ENCODE measurements around the gene ERO1A.

ERO1A gene

DNA sequence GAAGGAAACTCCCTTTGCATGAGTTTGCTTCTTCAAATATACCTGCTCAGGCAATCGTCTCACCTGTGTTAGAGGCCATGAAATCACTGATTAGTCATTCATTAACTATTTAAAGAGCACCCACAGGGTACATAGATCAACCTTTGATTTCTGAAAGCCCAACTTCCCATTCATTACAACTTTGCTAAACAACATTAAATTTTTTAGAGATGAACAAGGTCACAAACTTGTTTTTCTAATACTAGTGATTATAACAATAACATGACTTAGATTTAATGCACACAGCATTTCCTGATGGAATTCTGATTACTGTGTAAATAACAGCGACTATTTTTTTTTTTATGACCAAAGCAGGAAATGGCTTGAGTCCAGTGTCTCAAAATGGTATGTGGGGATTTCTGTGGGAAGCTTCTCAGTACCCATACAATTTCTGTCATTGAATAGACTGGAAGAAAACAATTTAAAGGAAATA is 5.4 kb upstream of the ERO1A start:
- in situ Hi-C loops (cut with MboI; ENCODE audit: low sequenced_read_pairs), result no loop called here

DNA sequence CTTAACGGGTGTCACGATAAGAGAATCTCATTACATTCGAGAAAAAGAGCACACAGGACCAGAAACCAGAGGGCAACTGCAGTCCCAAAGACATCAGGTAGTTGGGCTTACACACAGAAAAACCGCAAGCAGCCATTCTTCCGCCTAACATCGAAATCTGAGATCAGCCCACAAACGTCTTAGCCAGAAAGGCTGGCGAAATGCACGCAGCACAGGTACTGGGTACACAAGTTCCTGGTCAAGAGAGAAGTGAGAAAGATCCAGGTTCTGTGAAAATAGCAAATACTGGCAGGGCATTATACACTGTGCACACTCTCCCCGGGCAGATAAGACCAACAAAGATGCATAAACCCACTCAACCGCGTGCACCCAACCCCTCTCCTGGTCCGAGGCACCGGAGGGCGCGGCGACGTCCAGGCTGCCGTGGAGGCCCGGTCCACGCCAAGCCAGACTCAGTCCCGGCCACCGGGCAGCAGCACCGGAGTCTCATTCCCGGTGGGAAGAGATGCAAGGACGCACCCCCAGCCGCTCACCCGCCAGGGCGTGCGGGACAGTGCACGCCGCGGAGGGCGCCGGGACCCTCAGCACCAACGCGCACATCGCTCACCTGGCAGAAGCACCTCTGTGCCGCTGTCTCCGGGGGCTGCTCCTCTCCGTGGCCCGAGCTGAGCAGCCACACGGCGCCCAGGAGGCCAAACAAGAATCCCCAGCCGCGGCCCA is 437 bp downstream of the ERO1A start:
- in situ Hi-C loops (cut with MboI; ENCODE audit: low sequenced_read_pairs), result no loop called here

- in situ Hi-C loops (cut with MboI; ENCODE audit: low sequenced_read_pairs), result no loop called here
Observed at GRCh38 chr14:52693532-52693931, 1.8 kb downstream of the ERO1A start.

DNA sequence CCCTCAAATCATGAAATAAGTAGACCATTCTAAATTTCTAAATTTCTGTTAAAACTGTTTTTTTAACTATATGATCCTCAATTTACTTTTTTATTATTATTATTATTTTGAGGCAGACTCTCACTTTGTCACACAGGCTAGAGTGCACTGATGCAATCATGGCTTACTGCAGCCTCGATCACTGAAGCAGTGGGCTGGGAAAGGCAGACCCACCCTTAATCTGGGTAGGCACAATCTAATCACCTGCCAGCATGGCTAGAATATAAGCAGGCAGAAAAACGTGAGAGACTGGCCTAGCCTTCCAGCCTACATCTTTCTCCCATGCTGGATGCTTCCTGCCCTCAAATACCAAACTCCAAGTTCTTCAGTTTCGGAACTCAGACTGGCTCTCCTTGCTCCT is 2.3 kb downstream of the ERO1A start:
- in situ Hi-C loops (cut with MboI; ENCODE audit: low sequenced_read_pairs), result no loop called here

- in situ Hi-C loops (cut with MboI; ENCODE audit: low sequenced_read_pairs), result no loop called here
Observed at GRCh38 chr14:52692248-52692962, 3.0 kb downstream of the ERO1A start.

DNA sequence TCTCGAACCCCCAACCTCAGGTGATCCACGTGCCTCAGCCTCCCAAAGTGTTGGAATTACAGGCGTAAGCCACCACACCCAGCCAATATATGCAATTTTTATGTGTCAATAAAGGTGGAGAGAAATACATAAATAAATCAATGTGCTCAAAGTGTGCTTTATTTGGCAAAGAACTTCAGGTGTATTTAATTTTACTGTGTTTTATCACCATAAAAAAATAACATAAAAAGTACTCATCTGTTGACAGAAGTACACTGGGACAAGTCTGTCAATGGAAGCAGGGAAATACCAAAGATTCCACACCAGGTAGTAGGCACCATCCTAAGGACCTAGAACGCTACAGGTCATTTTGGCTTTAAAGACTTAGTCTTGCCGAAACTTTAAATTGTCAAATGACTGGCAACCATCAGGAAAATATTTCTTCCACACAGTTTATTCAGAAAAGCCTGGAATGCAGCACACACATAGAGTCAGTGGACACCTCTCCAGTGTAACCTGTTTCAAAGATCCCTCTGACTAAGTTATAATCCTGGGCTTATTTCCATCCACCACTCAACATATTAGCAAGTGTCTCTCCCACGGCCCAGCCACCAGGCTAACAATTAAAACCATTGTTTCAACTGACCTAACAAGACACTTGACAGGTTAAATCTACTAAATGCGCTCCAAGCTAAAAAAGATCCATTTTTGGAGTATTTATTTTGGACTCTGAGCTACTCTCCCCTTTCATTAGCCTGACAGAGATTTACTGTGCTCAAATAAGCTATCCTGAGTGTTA is 4.2 kb downstream of the ERO1A start:
- in situ Hi-C loops (cut with MboI; ENCODE audit: low sequenced_read_pairs), result no loop called here

DNA sequence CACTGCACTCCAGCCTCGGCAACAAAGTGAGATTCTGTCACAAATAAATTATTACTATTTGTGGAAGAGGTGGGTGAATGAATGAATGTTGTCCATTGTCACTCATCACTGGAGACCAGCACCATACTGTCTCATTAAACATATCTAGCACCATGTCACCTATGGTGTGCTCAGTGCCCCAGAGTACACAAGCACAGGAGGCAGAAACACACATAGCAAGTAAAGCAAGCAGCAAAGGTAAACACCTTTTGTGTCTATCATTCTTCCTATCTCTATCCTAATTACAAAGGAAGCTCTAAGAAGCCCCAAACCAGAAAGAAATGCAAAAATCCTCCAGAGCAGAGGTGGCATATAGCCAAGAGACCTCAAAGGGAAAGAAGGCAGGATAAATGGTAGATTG is 9.2 kb downstream of the ERO1A start:
- in situ Hi-C loops (cut with MboI; ENCODE audit: low sequenced_read_pairs), result no loop called here

DNA sequence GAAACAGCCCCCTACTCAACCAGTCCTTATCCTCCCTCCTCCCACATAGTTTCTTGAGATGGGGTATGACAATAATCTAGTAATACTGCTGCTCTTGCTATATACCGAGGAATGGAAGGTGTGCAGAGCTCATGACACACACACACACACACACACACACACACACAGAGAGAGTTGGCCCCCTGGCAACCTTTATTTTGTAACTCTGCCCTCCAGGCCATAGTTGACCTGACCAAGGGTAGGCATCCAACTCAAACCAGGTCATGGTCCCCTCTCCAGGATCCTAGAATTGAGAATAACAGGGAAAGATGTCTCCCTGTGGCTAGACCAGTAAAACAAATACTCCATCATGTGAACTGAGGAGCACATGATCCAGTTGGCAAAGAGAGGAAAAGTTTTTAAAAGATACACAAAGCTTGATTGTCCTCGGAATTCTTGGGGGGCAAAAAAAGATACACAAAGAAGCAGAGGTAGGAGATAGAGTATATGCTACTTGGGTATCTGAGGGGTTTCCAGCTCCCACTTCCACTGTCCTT is 11.3 kb downstream of the ERO1A start:
- in situ Hi-C loops (cut with MboI; ENCODE audit: low sequenced_read_pairs), result no loop called here

GRCh38 chr14:52678591-52678990 is 16.8 kb downstream of the ERO1A start:
- in situ Hi-C loops (cut with MboI; ENCODE audit: low sequenced_read_pairs), result no loop called here

DNA sequence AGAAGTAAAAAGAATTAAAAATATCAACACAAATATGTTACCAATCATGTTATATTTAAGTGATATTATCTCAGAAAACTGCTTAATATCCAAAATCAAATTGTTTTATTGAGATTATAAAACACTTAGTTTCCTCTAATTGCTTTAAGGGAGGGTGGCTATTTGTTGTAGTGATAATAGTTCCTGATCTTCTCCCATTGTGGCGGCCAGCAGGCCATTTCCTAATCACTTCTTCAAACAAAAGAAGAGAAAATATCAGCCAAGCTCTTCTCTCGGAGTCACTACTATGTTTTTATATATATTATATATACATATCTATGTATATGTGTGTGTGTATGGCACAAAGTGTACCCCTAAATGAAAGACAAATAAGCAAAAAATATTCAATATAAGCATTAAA is 31.5 kb downstream of the ERO1A start:
- in situ Hi-C loops (cut with MboI; ENCODE audit: low sequenced_read_pairs), result no loop called here

- in situ Hi-C loops (cut with MboI; ENCODE audit: low sequenced_read_pairs), result no loop called here
Observed at GRCh38 chr14:52661314-52661713, 34.0 kb downstream of the ERO1A start.

- in situ Hi-C loops (cut with MboI; ENCODE audit: low sequenced_read_pairs), result no loop called here
Observed at GRCh38 chr14:52660832-52661231, 34.5 kb downstream of the ERO1A start.

DNA sequence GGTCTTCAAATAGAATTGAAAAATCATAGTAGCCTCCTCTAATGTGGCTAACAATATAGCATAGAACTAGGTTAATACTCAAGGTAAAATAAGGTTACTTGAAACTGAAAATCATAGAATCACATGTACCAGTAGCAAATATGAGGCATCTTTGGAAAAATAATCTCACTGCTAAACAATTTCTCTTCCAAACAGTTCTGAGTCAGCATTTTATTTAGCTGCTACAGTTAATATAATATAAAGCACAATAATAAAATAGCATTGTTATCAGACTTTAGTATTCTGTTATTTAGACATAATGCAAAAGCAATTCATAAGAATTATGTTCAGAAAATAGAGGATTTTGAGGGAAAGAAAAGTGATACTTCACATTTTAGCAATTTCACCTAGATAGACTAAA is 35.0 kb downstream of the ERO1A start:
- in situ Hi-C loops (cut with MboI; ENCODE audit: low sequenced_read_pairs), result no loop called here

DNA sequence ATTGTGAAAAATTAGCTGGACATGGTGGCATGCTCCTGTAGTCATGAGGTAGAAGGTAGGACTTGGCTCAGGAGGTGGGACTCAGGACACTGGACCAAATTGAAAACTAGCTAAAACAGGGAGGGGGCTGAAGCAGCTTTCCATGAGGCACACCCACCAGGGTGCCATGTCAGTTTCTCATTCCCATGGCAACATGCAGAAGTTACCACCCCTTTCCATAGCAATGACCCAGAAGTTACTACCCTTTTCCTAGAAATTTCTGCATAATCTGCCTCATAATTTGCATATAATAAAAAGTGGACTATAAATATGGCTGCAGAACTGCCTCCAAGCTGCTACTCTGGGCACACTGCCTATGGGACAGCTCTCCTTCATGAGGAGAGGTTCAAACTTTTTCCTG is 38.5 kb downstream of the ERO1A start:
- in situ Hi-C loops (cut with MboI; ENCODE audit: low sequenced_read_pairs), result no loop called here

GRCh38 chr14:52650774-52651173 is 44.6 kb downstream of the ERO1A start:
- in situ Hi-C loops (cut with MboI; ENCODE audit: low sequenced_read_pairs), result no loop called here

GRCh38 chr14:52649511-52649910 is 45.8 kb downstream of the ERO1A start:
- in situ Hi-C loops (cut with MboI; ENCODE audit: low sequenced_read_pairs), result no loop called here

DNA sequence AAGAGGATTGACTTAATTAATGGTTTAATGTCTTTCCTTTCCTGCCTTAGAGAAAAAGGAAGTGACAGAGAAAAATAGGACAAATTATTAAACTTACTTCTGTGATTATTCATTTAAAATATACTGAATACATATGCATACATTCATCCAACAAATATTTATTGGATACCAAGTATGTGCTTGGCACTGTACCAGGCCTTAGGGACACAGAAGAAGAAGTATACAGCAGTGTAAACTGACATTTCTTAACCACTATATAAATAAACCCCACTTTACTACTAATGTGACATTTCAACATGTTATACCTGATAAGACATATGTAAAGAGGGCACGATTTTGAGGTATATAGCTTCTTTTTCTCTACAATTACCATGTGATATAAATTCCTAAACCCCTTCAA is 53.6 kb downstream of the ERO1A start:
- in situ Hi-C loops (cut with MboI; ENCODE audit: low sequenced_read_pairs), result no loop called here

GRCh38 chr14:52640137-52640536 is 55.2 kb downstream of the ERO1A start:
- in situ Hi-C loops (cut with MboI; ENCODE audit: low sequenced_read_pairs), result no loop called here

DNA sequence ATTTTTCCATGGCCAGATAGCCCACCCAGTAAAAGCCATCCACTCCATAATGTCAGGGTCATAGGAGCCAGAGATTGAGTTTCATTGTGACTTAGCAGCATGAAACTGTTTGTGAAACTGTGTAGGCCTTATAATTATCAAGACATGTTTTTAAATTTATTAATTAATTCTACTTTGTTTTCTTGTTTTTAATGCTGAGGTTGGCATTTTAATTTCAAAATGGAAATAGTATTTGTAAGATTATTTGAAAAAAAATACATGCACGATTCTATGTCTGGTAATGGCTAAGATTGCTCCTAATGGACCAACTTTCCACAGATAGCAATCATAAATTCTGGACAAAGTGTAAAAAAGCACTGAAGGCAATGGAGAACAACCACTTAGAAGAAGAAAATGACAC is 75.7 kb downstream of the ERO1A start:
- in situ Hi-C loops (cut with MboI; ENCODE audit: low sequenced_read_pairs), result no loop called here

DNA sequence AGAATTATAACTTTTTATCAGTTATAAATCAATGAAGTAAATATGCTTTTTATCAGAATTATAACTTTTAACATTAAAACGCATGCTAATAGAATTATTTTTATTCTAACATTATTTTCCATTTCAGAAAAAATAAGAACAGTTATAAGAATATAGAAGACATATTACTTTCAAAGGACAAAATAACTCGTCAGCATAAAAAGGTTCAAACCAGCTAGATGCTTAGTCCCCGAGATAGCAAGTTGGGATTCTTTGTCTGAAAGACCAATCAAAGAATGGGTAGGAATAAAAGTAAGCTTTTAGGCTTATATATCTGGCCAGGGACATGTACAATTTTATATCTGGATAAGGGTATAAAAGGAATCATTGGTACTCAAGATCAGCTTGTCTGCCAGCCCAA is 76.8 kb downstream of the ERO1A start:
- in situ Hi-C loops (cut with MboI; ENCODE audit: low sequenced_read_pairs), result no loop called here

DNA sequence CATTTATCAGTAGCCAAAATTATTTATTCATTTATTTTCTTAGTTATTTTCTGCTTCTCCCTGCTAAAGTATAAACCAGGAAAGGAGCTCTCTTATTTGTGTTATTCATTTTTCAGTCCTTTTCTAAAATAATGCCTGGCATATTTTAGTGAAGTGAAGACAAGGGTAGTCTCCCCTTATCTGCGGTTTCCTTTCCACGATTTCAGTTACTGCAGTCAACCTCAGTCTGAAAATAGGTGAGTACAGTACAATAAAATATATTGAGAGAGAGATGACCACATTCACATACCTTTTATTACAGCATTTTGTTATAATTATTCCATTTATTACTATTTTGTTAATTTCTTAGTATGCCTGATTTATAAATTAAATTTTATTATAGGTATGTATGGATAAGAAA is 85.2 kb downstream of the ERO1A start:
- in situ Hi-C loops (cut with MboI; ENCODE audit: low sequenced_read_pairs), result no loop called here
